HEK293 (cell line): ENCODE measurements around the gene B3GALT5.
"Not testable (repeated sequence)": the region's sequence is repeated elsewhere in the genome, so short reads cannot be mapped to it uniquely, and the experiment has no call there.

Source experiments
- CTCF ChIA-PET: fragments of 350-600 bp; formaldehyde crosslinking; extraction: SDS; loops from one replicate; lab custom pipeline; 2021; ENCODE audit warnings: antibody characterized with exemption; lab: Yijun Ruan, JAX
- POLR2A ChIA-PET: fragments of 300-600 bp; formaldehyde crosslinking; extraction: SDS; loops from one replicate; lab custom pipeline; 2020; ENCODE audit warnings: antibody characterized with exemption, inconsistent platforms; lab: Yijun Ruan, JAX
- H3K27ac ChIP-seq: fragments of 200-500 bp; sonication (Bioruptor generic); 2 replicates; pipeline ENCODE4 v1.5.1; 2014; ENCODE audit warnings: low read depth, low read length, control low read depth, inconsistent platforms; ENCODE audit errors: extremely low read depth
- H3K36me3 ChIP-seq, 2 experiments: fragments of 200-500 bp in 1 of 2; sonication (Bioruptor generic) in 1 of 2; 1 replicate in 1 of 2; 2 replicates in 1 of 2; pipeline ENCODE4 v1.5.1; 2014 to 2017; ENCODE audit warnings: inconsistent platforms in 2 of 2, low read length in 2 of 2; ENCODE audit not compliant: control insufficient read depth in 2 of 2, insufficient read depth in 1 of 2
- H3K4me1 ChIP-seq: fragments of 200-500 bp; sonication (Bioruptor generic); 2 replicates; pipeline ENCODE4 v1.5.1; 2014; ENCODE audit warnings: mild to moderate bottlenecking, low read length, inconsistent platforms; ENCODE audit not compliant: control insufficient read depth, insufficient read depth
- H3K4me3 ChIP-seq: 2 replicates; pipeline ENCODE4 v1.5.1; 2011; ENCODE audit warnings: low read depth, mild to moderate bottlenecking, control low read depth, low read length, moderate library complexity
- H3K9me3 ChIP-seq: fragments of 200-500 bp; sonication (Bioruptor generic); 2 replicates; pipeline ENCODE4 v1.5.1; 2014; ENCODE audit warnings: low read depth, low read length, inconsistent platforms; ENCODE audit not compliant: control insufficient read depth, insufficient read depth
- GLIS2 ChIP-seq: fragments of 450-650 bp; formaldehyde crosslinking; IDR thresholded peaks from 2 replicates; pipeline ENCODE4 v1.5.1; 2016; ENCODE audit warnings: missing biosample characterization, missing genetic modification characterization
- HOXC10 ChIP-seq: sonication (generic); formaldehyde crosslinking; IDR thresholded peaks from 2 replicates; pipeline ENCODE4 v1.8.1; 2023; ENCODE audit warnings: mild to moderate bottlenecking, missing genetic modification reagents
- MZF1 ChIP-seq: fragments of 450-650 bp; formaldehyde crosslinking; IDR thresholded peaks from 2 replicates; pipeline ENCODE4 v1.5.1; 2017; ENCODE audit warnings: missing biosample characterization, missing genetic modification characterization, borderline replicate concordance
- SCRT2 ChIP-seq: fragments of 450-650 bp; formaldehyde crosslinking; IDR thresholded peaks from 2 replicates; pipeline ENCODE4 v1.5.1; 2016; ENCODE audit warnings: missing biosample characterization, missing genetic modification characterization
- YY1 ChIP-seq: fragments of 450-650 bp; formaldehyde crosslinking; IDR thresholded peaks from 2 replicates; pipeline ENCODE4 v1.5.1; 2018; ENCODE audit warnings: missing biosample characterization, missing genetic modification characterization
- ZBTB1 ChIP-seq: fragments of 450-650 bp; formaldehyde crosslinking; IDR thresholded peaks from 2 replicates; pipeline ENCODE4 v1.5.1; 2016; ENCODE audit warnings: missing biosample characterization, missing genetic modification characterization
- ZFHX2 ChIP-seq: fragments of 450-650 bp; formaldehyde crosslinking; conservative IDR thresholded peaks from 2 replicates; pipeline ENCODE4 v1.5.1; 2016; ENCODE audit warnings: missing biosample characterization, missing genetic modification characterization
- ZNF132 ChIP-seq: fragments of 450-650 bp; formaldehyde crosslinking; IDR thresholded peaks from 2 replicates; pipeline ENCODE4 v1.5.1; 2017; ENCODE audit warnings: missing biosample characterization, missing genetic modification characterization, borderline replicate concordance
- ZNF18 ChIP-seq: fragments of 450-650 bp; formaldehyde crosslinking; IDR thresholded peaks from 2 replicates; pipeline ENCODE4 v1.5.1; 2016; ENCODE audit warnings: missing biosample characterization, missing genetic modification characterization
- ZNF2 ChIP-seq: fragments of 450-650 bp; formaldehyde crosslinking; IDR thresholded peaks from 2 replicates; pipeline ENCODE4 v1.5.1; 2016; ENCODE audit warnings: missing biosample characterization, missing genetic modification characterization
- ZNF239 ChIP-seq: fragments of 450-650 bp; formaldehyde crosslinking; IDR thresholded peaks from 2 replicates; pipeline ENCODE4 v1.5.1; 2016; ENCODE audit warnings: missing biosample characterization, missing genetic modification characterization
- ZNF274 ChIP-seq, 2 experiments: fragments of 200-500 bp in 1 of 2; fragments of 450-650 bp in 1 of 2; sonication (Bioruptor generic) in 1 of 2; formaldehyde crosslinking in 1 of 2; IDR thresholded peaks; 2 replicates each; pipeline versions ENCODE4 v1.5.1 to v1.6.1; 2014 to 2016; ENCODE audit warnings: borderline replicate concordance in 1 of 2, inconsistent platforms in 1 of 2, low read length in 1 of 2, missing biosample characterization in 1 of 2, missing genetic modification characterization in 1 of 2
- ZNF394 ChIP-seq: fragments of 450-650 bp; formaldehyde crosslinking; IDR thresholded peaks from 2 replicates; pipeline ENCODE4 v1.5.1; 2016; ENCODE audit warnings: missing biosample characterization, missing genetic modification characterization, mild to moderate bottlenecking, moderate library complexity, borderline replicate concordance
- ZNF416 ChIP-seq: fragments of 450-650 bp; formaldehyde crosslinking; IDR thresholded peaks from 2 replicates; pipeline ENCODE4 v1.5.1; 2016; ENCODE audit warnings: missing biosample characterization, missing genetic modification characterization
- ZNF426 ChIP-seq: fragments of 450-650 bp; formaldehyde crosslinking; IDR thresholded peaks from 2 replicates; pipeline ENCODE4 v1.5.1; 2017; ENCODE audit warnings: missing biosample characterization, missing genetic modification characterization, mild to moderate bottlenecking, inconsistent platforms, moderate library complexity
- ZNF555 ChIP-seq: fragments of 450-650 bp; formaldehyde crosslinking; conservative IDR thresholded peaks from 2 replicates; pipeline ENCODE4 v1.5.1; 2017; ENCODE audit warnings: missing biosample characterization, mild to moderate bottlenecking, missing genetic modification characterization, inconsistent platforms
- ZNF585B ChIP-seq: fragments of 450-650 bp; formaldehyde crosslinking; IDR thresholded peaks from 2 replicates; pipeline ENCODE4 v1.5.1; 2016; ENCODE audit warnings: missing biosample characterization, missing genetic modification characterization
- ZNF629 ChIP-seq: fragments of 450-650 bp; formaldehyde crosslinking; IDR thresholded peaks from 2 replicates; pipeline ENCODE4 v1.5.1; 2017; ENCODE audit warnings: missing biosample characterization, missing genetic modification characterization
- ZNF768 ChIP-seq: fragments of 450-650 bp; formaldehyde crosslinking; IDR thresholded peaks from 2 replicates; pipeline ENCODE4 v1.5.1; 2018; ENCODE audit warnings: missing biosample characterization, mild to moderate bottlenecking, missing genetic modification characterization
- ZNF776 ChIP-seq: fragments of 450-650 bp; formaldehyde crosslinking; IDR thresholded peaks from 2 replicates; pipeline ENCODE4 v1.5.0; 2017; ENCODE audit warnings: missing biosample characterization, missing genetic modification characterization, borderline replicate concordance
- ZSCAN16 ChIP-seq: fragments of 450-650 bp; formaldehyde crosslinking; IDR thresholded peaks from 2 replicates; pipeline ENCODE4 v1.5.1; 2016; ENCODE audit warnings: missing biosample characterization, missing genetic modification characterization
- ZSCAN5A ChIP-seq: fragments of 450-650 bp; formaldehyde crosslinking; IDR thresholded peaks from 2 replicates; pipeline ENCODE4 v1.5.1; 2016; ENCODE audit warnings: missing biosample characterization, missing genetic modification characterization
- TF ChIP-seq, protein P1 (sequence below): fragments of 450-650 bp; formaldehyde crosslinking; IDR thresholded peaks from 2 replicates; pipeline ENCODE4 v1.5.1; 2016; ENCODE audit warnings: missing biosample characterization, missing genetic modification characterization, borderline replicate concordance
- TF ChIP-seq, protein P2 (sequence below): fragments of 450-650 bp; formaldehyde crosslinking; conservative IDR thresholded peaks from 2 replicates; pipeline ENCODE4 v1.5.1; 2016; ENCODE audit warnings: low read depth, missing biosample characterization, missing genetic modification characterization

B3GALT5 gene

DNA sequence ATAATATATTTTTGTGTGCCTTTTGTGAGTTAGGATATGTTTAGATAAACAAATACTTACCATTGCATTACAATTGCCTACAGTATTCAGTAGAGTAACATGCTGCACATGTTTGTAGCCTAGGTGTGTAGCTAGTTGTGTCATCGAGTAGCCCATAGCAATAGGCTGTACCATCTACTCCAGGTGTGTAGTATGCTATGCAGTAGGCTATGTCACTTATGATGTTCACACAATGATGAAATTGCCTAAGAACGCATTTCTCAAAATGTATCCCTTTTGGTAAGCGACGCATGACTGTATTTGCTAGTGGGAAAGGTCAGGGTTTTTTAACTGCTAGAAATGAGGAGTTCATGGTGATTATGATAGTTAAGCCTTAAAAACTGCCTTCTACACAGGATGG lies 30.0 kb upstream of the B3GALT5 start:
- POLR2A ChIA-PET, result no interaction called here

GRCh38 chr21:39583586-39583985 lies 29.2 kb upstream of the B3GALT5 start:
- POLR2A ChIA-PET, H3K4me3 ChIP-seq, CTCF ChIA-PET, H3K9me3 ChIP-seq, H3K27ac ChIP-seq, H3K4me1 ChIP-seq, H3K36me3 ChIP-seq: not testable (repeated sequence)

More for the DNA sequence above, 30.0 kb upstream of the B3GALT5 start:
- Histone ChIP-seq H3K27ac (no peak overlapping the region), H3K4me1 (no peaks in the 10 kb centered on the region), H3K4me3 (no peak overlapping the region), H3K9me3 (no peaks in the 10 kb centered on the region), H3K36me3 (no peaks in the 10 kb centered on the region)
- TF ChIP-seq ZNF239 (tag by site-specific recombination), result no peak
- TF ChIP-seq ZSCAN5A (tag by site-specific recombination), result no peak
- TF ChIP-seq ZNF18, result no peak
- no peak for TF ChIP-seq SCRT2 (tag by site-specific recombination)
- TF ChIP-seq ZNF132 (tag by site-specific recombination), result no peak
- no peak for TF ChIP-seq ZNF426 (tag by site-specific recombination)
- TF ChIP-seq, protein P1, sequence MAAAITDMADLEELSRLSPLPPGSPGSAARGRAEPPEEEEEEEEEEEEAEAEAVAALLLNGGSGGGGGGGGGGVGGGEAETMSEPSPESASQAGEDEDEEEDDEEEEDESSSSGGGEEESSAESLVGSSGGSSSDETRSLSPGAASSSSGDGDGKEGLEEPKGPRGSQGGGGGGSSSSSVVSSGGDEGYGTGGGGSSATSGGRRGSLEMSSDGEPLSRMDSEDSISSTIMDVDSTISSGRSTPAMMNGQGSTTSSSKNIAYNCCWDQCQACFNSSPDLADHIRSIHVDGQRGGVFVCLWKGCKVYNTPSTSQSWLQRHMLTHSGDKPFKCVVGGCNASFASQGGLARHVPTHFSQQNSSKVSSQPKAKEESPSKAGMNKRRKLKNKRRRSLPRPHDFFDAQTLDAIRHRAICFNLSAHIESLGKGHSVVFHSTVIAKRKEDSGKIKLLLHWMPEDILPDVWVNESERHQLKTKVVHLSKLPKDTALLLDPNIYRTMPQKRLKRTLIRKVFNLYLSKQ (tag by site-specific recombination), result no peak
- TF ChIP-seq ZNF629 (tag by site-specific recombination), result no peak
- no peak for TF ChIP-seq ZNF2 (tag by site-specific recombination)
- no peak for TF ChIP-seq ZFHX2 (tag by site-specific recombination)
- CTCF ChIA-PET, result no interaction called here

DNA sequence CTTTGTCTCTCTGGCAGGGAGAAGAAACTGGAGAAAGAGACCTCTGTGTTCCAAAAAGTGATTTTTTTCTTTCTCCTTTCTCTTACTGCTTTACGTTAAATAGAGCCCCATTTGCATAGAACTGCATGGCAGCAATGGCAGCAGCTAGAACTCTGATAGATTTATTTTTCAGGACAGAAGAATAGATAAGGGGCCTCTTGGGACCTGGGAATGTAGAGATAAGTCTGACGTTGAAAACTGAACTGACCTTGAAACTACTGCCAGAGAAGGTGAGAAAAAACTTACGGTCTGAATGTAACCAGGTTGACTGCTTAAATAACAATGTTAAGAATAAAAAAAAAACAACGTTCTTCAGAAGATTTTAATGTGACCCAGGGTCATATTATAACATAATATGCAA lies 25.4 kb upstream of the B3GALT5 start:
- Histone ChIP-seq H3K4me1 (no peaks in the 10 kb centered on the region), H3K9me3 (no peaks in the 10 kb centered on the region), H3K36me3 (no peaks in the 10 kb centered on the region), H3K27ac (no peak overlapping the region), H3K4me3 (no peak overlapping the region)
- POLR2A ChIA-PET, result no interaction called here
- CTCF ChIA-PET, result interaction anchor here (1.2 kb wide), 1 partner anchor 69 kb away, joined by 3 read pairs; no protein-coding TSS in a partner anchor
- TF ChIP-seq HOXC10 (CRISPR knock-in tag), result no peak
- TF ChIP-seq ZNF776 (tag by site-specific recombination), result no peak
- TF ChIP-seq ZNF426 (tag by site-specific recombination), result no peak
- TF ChIP-seq MZF1 (tag by site-specific recombination), result no peak
- TF ChIP-seq, protein P2, sequence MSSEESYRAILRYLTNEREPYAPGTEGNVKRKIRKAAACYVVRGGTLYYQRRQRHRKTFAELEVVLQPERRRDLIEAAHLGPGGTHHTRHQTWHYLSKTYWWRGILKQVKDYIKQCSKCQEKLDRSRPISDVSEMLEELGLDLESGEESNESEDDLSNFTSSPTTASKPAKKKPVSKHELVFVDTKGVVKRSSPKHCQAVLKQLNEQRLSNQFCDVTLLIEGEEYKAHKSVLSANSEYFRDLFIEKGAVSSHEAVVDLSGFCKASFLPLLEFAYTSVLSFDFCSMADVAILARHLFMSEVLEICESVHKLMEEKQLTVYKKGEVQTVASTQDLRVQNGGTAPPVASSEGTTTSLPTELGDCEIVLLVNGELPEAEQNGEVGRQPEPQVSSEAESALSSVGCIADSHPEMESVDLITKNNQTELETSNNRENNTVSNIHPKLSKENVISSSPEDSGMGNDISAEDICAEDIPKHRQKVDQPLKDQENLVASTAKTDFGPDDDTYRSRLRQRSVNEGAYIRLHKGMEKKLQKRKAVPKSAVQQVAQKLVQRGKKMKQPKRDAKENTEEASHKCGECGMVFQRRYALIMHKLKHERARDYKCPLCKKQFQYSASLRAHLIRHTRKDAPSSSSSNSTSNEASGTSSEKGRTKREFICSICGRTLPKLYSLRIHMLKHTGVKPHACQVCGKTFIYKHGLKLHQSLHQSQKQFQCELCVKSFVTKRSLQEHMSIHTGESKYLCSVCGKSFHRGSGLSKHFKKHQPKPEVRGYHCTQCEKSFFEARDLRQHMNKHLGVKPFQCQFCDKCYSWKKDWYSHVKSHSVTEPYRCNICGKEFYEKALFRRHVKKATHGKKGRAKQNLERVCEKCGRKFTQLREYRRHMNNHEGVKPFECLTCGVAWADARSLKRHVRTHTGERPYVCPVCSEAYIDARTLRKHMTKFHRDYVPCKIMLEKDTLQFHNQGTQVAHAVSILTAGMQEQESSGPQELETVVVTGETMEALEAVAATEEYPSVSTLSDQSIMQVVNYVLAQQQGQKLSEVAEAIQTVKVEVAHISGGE (tag by site-specific recombination), result no peak
- no peak for TF ChIP-seq ZNF274 (IDR thresholded peaks at IDR 0.05; ENCODE audit: low read length)
- TF ChIP-seq ZNF274 (tag by site-specific recombination; IDR thresholded peaks at IDR 0.05; ENCODE audit: borderline replicate concordance), result no peak
- no peak for TF ChIP-seq SCRT2 (tag by site-specific recombination)
- no peak for TF ChIP-seq ZNF585B
- TF ChIP-seq ZSCAN16, result no peak
- TF ChIP-seq ZNF416 (tag by site-specific recombination), result no peak
- no peak for TF ChIP-seq GLIS2 (tag by site-specific recombination)
- no peak for TF ChIP-seq ZNF555
- no peak for TF ChIP-seq YY1 (tag by site-specific recombination)
- no peak for TF ChIP-seq ZNF394 (tag by site-specific recombination)
- TF ChIP-seq ZNF768 (tag by site-specific recombination), result no peak
- no peak for TF ChIP-seq ZBTB1 (tag by site-specific recombination)
